Kidney epithelial cell (primary cell): ENCODE results near the gene SUSD5. TPM values are rescaled to one million over a fixed set of nuclear protein-coding genes. Genes with fewer than 3 reads are reported as not detected.
"Not testable (repeated sequence)": the region's sequence is repeated elsewhere in the genome, so short reads cannot be mapped to it uniquely, and the experiment has no call there.

Source experiments
- DNase-seq: peaks from one replicate; pipeline ENCODE4 v3.0.0-alpha.2; 2010; ENCODE audit warnings: low read depth
- H3K27me3 ChIP-seq: 2 replicates; pipeline ENCODE4 v1.6.0; 2011; ENCODE audit warnings: low read length; ENCODE audit not compliant: control insufficient read depth, insufficient read depth
- H3K36me3 ChIP-seq: 2 replicates; pipeline ENCODE4 v1.5.1; 2011; ENCODE audit warnings: low read length; ENCODE audit not compliant: control insufficient read depth, insufficient read depth
- H3K4me3 ChIP-seq: 2 replicates; pipeline ENCODE4 v1.5.1; 2011; ENCODE audit warnings: low read depth, mild to moderate bottlenecking, control low read depth, low read length
- total RNA-seq: library from RNA; depleted of rRNA; stranded (reverse); fragments of >200 nt; gene quantifications from 2 replicates; pipeline ENCODE4 v1.2.3, GENCODE V29; 2015
- TF ChIP-seq, protein P1 (sequence below): IDR thresholded peaks from 2 replicates; pipeline ENCODE4 v1.5.1; 2011; ENCODE audit warnings: mild to moderate bottlenecking, moderate library complexity, low read length, control low read depth, inconsistent platforms; ENCODE audit not compliant: insufficient read depth, poor library complexity, severe bottlenecking

The SUSD5 gene
- total RNA-seq, 1 donor from 2014 or later, result 2.0 TPM

DNA sequence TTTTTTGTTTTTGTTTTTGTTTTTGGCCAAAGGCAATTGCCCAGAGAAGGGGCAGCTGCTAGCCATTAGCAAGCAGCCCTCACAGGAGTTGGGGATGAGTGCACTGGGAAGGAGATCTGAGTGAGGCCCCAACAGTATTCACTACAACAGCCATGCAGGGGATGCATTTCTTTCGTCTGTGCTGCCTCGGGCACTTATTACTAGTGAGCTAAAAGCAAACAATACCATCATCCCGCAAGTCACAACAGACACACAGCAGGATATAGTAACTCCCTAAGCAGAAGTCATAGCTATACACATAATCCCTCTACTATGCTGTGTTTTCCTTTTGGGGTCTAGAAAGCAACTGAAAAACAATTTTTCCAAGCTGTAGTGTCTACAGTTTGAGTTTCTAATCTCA is 77.6 kb downstream of the SUSD5 start:
- Histone ChIP-seq H3K27me3 (no peaks in the 10 kb centered on the region), H3K36me3 (peaks cover 4% of the 10 kb centered on the region), H3K4me3 (no peak overlapping the region)
- DNase-seq, result no peak
- TF ChIP-seq, protein P1, sequence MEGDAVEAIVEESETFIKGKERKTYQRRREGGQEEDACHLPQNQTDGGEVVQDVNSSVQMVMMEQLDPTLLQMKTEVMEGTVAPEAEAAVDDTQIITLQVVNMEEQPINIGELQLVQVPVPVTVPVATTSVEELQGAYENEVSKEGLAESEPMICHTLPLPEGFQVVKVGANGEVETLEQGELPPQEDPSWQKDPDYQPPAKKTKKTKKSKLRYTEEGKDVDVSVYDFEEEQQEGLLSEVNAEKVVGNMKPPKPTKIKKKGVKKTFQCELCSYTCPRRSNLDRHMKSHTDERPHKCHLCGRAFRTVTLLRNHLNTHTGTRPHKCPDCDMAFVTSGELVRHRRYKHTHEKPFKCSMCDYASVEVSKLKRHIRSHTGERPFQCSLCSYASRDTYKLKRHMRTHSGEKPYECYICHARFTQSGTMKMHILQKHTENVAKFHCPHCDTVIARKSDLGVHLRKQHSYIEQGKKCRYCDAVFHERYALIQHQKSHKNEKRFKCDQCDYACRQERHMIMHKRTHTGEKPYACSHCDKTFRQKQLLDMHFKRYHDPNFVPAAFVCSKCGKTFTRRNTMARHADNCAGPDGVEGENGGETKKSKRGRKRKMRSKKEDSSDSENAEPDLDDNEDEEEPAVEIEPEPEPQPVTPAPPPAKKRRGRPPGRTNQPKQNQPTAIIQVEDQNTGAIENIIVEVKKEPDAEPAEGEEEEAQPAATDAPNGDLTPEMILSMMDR, result no peak

DNA sequence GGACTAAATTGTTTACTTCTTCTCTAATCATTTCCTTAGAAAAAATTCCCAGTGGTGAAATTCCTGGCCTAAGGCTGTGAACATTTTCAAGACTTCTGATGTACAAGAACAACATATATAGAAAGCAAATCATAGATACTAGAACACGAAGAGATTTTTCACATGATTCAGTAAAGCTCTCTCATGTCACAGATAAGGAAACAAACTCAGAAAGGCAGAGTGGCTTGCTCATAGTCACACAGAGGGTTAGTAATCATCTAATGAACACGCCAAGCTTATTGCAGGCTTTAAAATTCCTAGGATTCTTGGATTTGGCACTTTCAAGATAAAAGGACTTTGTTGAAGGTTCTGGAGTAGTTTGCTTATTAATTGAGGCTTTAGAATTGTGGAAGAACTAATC is 78.6 kb downstream of the SUSD5 start:
- DNase-seq, result no peak
- Histone ChIP-seq H3K4me3 (no peak overlapping the region), H3K36me3 (peaks cover 5% of the 10 kb centered on the region), H3K27me3 (no peaks in the 10 kb centered on the region)
- TF ChIP-seq, protein P1, result no peak

DNA sequence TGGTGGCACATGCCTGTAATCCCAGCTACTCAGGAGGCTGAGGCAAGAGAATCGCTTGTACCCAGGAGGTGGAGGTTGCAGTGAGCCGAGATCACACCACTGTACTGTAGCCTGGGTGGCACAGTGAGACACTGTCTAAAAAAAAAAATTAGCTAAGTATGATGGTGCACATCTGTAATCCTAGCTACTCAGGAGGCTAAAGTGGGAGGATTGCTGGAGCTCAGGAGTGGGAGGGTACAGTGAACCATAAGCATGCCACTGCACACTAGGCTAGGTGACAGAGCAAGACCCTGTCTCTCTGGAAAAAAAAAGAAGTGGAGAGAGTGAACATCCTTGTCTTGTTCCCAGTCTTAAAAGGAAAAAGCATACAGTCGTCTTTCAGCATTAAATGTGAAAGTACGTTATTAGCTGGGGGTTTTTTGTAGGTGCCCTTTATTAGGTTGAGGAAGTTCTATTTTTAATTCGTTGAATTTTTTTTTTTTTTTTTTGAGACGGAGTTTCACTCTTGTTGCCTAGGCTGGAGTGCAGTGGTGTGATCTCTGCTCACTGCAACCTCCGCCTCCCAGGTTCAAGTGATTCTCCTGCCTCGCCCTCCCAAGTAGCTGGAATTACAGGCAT is 79.5 kb downstream of the SUSD5 start:
- not testable (repeated sequence) for DNase-seq, H3K4me3 ChIP-seq, H3K27me3 ChIP-seq, H3K36me3 ChIP-seq

DNA sequence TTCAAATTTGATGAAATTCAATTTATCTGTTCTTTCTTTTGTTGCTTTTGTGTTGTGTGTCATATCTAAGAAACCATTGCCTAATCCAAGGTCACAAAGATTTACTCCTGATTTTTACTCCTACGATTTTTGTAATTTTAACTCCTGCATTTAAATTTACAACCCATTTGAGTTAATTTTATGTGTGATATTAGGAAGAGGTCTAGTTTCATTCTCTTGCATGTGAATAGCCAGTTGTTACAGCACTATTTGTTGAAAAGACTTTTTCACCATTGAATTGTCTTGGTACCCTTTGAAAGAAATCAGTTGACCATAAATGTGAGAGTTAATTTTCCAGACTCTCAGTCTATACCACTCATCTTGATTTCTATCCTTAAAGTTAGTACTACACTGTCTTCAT is 80.9 kb downstream of the SUSD5 start:
- TF ChIP-seq, protein P1, result no peak
- Histone ChIP-seq H3K36me3 (peaks cover 5% of the 10 kb centered on the region), H3K4me3 (no peak overlapping the region), H3K27me3 (no peaks in the 10 kb centered on the region)
- DNase-seq, result no peak

DNA sequence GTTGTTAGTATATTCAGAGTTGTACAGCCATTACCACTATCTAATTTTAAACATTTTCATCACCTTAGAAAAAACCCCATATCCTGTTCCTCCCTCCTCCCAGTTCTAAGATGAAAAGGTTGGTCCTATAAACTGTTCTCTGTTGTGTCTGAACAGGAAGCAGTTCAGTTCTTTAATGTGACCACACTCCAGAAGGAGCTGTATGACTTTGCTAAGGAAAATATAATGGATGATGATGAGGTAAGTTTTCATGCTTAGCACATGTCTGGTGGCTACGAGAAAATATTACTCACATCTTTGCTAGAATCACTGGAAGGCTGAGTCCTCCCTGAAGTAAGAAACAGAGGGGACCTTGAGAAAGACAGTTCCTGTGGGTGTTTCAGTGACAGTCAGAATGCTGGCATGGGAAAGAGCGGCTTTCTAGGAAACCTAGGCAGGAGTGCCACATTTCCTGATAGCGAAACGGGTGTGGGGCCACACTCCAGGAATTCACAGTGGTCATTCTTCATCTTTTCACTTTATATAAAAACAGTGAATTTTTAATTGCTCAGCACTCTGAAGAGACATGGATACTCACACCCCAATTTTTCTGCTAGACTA is 84.5 kb downstream of the SUSD5 start:
- Histone ChIP-seq H3K4me3 (no peak overlapping the region), H3K27me3 (no peaks in the 10 kb centered on the region), H3K36me3 (peaks cover 3% of the 10 kb centered on the region)
- peak; percentile 5 for DNase-seq
- TF ChIP-seq, protein P1, result no peak

DNA sequence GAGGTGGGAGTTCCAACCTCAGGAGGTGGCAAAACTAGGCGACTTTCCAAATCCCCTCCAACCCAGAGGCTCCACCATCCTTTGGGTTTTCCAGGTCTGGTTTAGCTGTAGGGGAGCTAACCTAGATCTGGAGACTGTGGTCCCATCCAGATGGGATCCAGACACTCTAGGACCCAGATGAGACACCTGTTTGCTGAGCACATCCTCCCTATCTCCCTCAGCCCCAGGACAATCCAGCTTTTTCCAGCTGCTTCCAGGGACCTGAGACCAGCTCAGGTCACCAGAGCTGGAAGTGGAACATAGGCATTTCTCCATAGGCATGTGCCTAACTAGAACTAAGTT is 86.6 kb downstream of the SUSD5 start:
- Histone ChIP-seq H3K36me3 (peaks cover 3% of the 10 kb centered on the region), H3K27me3 (no peaks in the 10 kb centered on the region), H3K4me3 (no peak overlapping the region)
- TF ChIP-seq, protein P1, result no peak
- no peak for DNase-seq
